ENCODE measurements around the gene SYAP1.
"Not testable (repeated sequence)": the region's sequence is repeated elsewhere in the genome, so short reads cannot be mapped to it uniquely, and the experiment has no call there.

SYAP1 gene

GRCh38 chrX:16714504-16714903, 4.9 kb upstream of the SYAP1 start:
- TF ChIP-seq CTCF (IDR thresholded peaks at IDR 0.05; ENCODE audit: insufficient read depth, low read length, poor library complexity, severe bottlenecking) (no peak), EZH2phosphoT487 (conservative IDR thresholded peaks at IDR 0.05; ENCODE audit: low read length) (no peak)
- Histone ChIP-seq H3K9ac (ENCODE audit: low read length) (no peak overlapping the region), H3K4me3 (ENCODE audit: insufficient read depth, low read length, poor library complexity, severe bottlenecking) (no peak overlapping the region)

GRCh38 chrX:16715638-16716037, 3.8 kb upstream of the SYAP1 start:
- H4K20me1 ChIP-seq (ENCODE audit: low read depth, low read length); H3K36me3 ChIP-seq (ENCODE audit: low read length); H3K4me2 ChIP-seq (ENCODE audit: low read depth, low read length, poor library complexity, severe bottlenecking); H2AFZ ChIP-seq (ENCODE audit: low read depth, low read length, severe bottlenecking); H3K9me3 ChIP-seq (ENCODE audit: insufficient read depth, low read length); H3K4me3 ChIP-seq (ENCODE audit: insufficient read depth, low read length, poor library complexity, severe bottlenecking); H3K9me2 ChIP-seq (replicated peaks; ENCODE audit: insufficient read depth, low read length); H3K9ac ChIP-seq (ENCODE audit: low read length); H3K27me3 ChIP-seq (ENCODE audit: low read length); H3K27ac ChIP-seq (ENCODE audit: low read depth, low read length); H3F3A ChIP-seq (ENCODE audit: insufficient read depth): not testable (repeated sequence)
- H3K79me2 ChIP-seq (ENCODE audit: insufficient read depth, low read length): peaks cover 23% of the 10 kb centered on the region

More at GRCh38 chrX:16714504-16714903, 4.9 kb upstream of the SYAP1 start:
- Histone ChIP-seq H3K9me2 (replicated peaks; ENCODE audit: insufficient read depth, low read length) (no peaks in the 10 kb centered on the region), H2AFZ (ENCODE audit: low read depth, low read length, severe bottlenecking) (no peak overlapping the region), H3F3A (ENCODE audit: insufficient read depth) (peaks cover 14% of the 10 kb centered on the region), H4K20me1 (ENCODE audit: low read depth, low read length) (no peaks in the 10 kb centered on the region), H3K27ac (ENCODE audit: low read depth, low read length) (no peak overlapping the region), H3K79me2 (ENCODE audit: insufficient read depth, low read length) (peaks cover 21% of the 10 kb centered on the region; the same call in 1 of the 2 replicates), H3K27me3 (ENCODE audit: low read length) (no peaks in the 10 kb centered on the region), H3K9me3 (ENCODE audit: insufficient read depth, low read length) (no peaks in the 10 kb centered on the region), H3K36me3 (ENCODE audit: low read length) (no peaks in the 10 kb centered on the region), H3K4me2 (ENCODE audit: low read depth, low read length, poor library complexity, severe bottlenecking) (no peak overlapping the region)

- H3K9ac ChIP-seq (ENCODE audit: low read length); H3K9me3 ChIP-seq (ENCODE audit: insufficient read depth, low read length); H3K36me3 ChIP-seq (ENCODE audit: low read length); H3F3A ChIP-seq (ENCODE audit: insufficient read depth); H3K4me3 ChIP-seq (ENCODE audit: insufficient read depth, low read length, poor library complexity, severe bottlenecking); H2AFZ ChIP-seq (ENCODE audit: low read depth, low read length, severe bottlenecking); H3K27ac ChIP-seq (ENCODE audit: low read depth, low read length); H3K9me2 ChIP-seq (replicated peaks; ENCODE audit: insufficient read depth, low read length); H3K27me3 ChIP-seq (ENCODE audit: low read length); H3K4me2 ChIP-seq (ENCODE audit: low read depth, low read length, poor library complexity, severe bottlenecking); H4K20me1 ChIP-seq (ENCODE audit: low read depth, low read length): not testable (repeated sequence)
- H3K79me2 ChIP-seq (ENCODE audit: insufficient read depth, low read length): peaks cover 22% of the 10 kb centered on the region
Observed at GRCh38 chrX:16716451-16716850, 3.0 kb upstream of the SYAP1 start.

- TF ChIP-seq CTCF (IDR thresholded peaks at IDR 0.05; ENCODE audit: insufficient read depth, low read length, poor library complexity, severe bottlenecking) (no peak), EZH2phosphoT487 (conservative IDR thresholded peaks at IDR 0.05; ENCODE audit: low read length) (no peak)
- Histone ChIP-seq H3K4me2 (ENCODE audit: low read depth, low read length, poor library complexity, severe bottlenecking) (peak overlapping the region; percentile 98), H3K36me3 (ENCODE audit: low read length) (no peaks in the 10 kb centered on the region), H2AFZ (ENCODE audit: low read depth, low read length, severe bottlenecking) (peak overlapping the region; percentile 61), H3F3A (ENCODE audit: insufficient read depth) (no peaks in the 10 kb centered on the region), H3K27me3 (ENCODE audit: low read length) (no peaks in the 10 kb centered on the region), H3K27ac (ENCODE audit: low read depth, low read length) (no peak overlapping the region), H3K9me2 (replicated peaks; ENCODE audit: insufficient read depth, low read length) (no peaks in the 10 kb centered on the region), H3K79me2 (ENCODE audit: insufficient read depth, low read length) (peaks cover 43% of the 10 kb centered on the region), H3K9me3 (ENCODE audit: insufficient read depth, low read length) (no peaks in the 10 kb centered on the region), H3K9ac (ENCODE audit: low read length) (peak overlapping the region; percentile 91), H3K4me3 (ENCODE audit: insufficient read depth, low read length, poor library complexity, severe bottlenecking) (peak overlapping the region; percentile 91), H4K20me1 (ENCODE audit: low read depth, low read length) (no peaks in the 10 kb centered on the region)
Observed at GRCh38 chrX:16718824-16719333, 533 bp upstream of the SYAP1 start.

Measured in SU-DHL-6 (cell line).